ENCODE data around the gene ARPC5L. TPM values are rescaled to one million over a fixed set of nuclear protein-coding genes. Genes with fewer than 3 reads are reported as not detected.
A peak's percentile ranks its signal among the peaks of the same experiment; 100 is the strongest.

Gene ARPC5L
- total and polyA plus RNA-seq, 2 experiments from 2014 or later, result 35.9 to 87.3 TPM

GRCh38 chr9:124859803-124860581 is 1.9 kb upstream of the ARPC5L start (continued):
- TF ChIP-seq ZNF462 (CRISPR knock-in tag; IDR thresholded peaks at IDR 0.05), result no peak

- DNase-seq (ENCODE audit: low spot score) (no peak), ATAC-seq (no peak)
- Histone ChIP-seq H3K27me3 (ENCODE audit: insufficient read depth) (no peaks in the 10 kb centered on the region), H3K27ac (ENCODE audit: low read depth) (peak overlapping the region; percentile 91), H2AFZ (no peak overlapping the region), H3K36me3 (ENCODE audit: insufficient read depth) (peaks cover 32% of the 10 kb centered on the region), H3K9me2 (ENCODE audit: insufficient read depth) (no peaks in the 10 kb centered on the region), H3K4me3 (peak overlapping the region; percentile 99), H3K79me2 (replicated peaks; ENCODE audit: insufficient read depth) (peaks cover 32% of the 10 kb centered on the region), H3K4me1 (ENCODE audit: insufficient read depth) (peaks cover 17% of the 10 kb centered on the region), H3F3A (replicated peaks; ENCODE audit: low read depth) (peaks cover 59% of the 10 kb centered on the region), H4K20me1 (replicated peaks; ENCODE audit: insufficient read depth) (peaks cover 36% of the 10 kb centered on the region), H3K4me2 (peak overlapping the region; percentile 99)
- H3K4me3 Mint-ChIP-seq, result peak overlapping the region; percentile 97
- H3K36me3 Mint-ChIP-seq (ENCODE audit: low read depth), result peaks cover 52% of the 10 kb centered on the region
- H3K27ac Mint-ChIP-seq, result peak overlapping the region; percentile 89
- TF ChIP-seq ZNF114 (CRISPR knock-in tag; IDR thresholded peaks at IDR 0.05) (no peak), POLR2AphosphoS5 (IDR thresholded peaks at IDR 0.05; ENCODE audit: low read depth) (peak; percentile 12; the same call in 1 of the 2 replicates)
- peaks cover 3% of the 10 kb centered on the region; the same call in 1 of the 3 replicates for H3K9me3 Mint-ChIP-seq
- H3K27me3 Mint-ChIP-seq (ENCODE audit: insufficient read depth, low read depth, poor library complexity), result peaks cover 28% of the 10 kb centered on the region
- peaks cover 23% of the 10 kb centered on the region for H3K4me1 Mint-ChIP-seq
Measured at GRCh38 chr9:124860582-124861341, 1.2 kb upstream of the ARPC5L start.

Measured in GM23338 (cell line).